Measurements from ENCODE around the gene SOSTDC1.

The SOSTDC1 gene

GRCh38 chr7:16491148-16491547 lies 25.6 kb upstream of the SOSTDC1 start:
- no peak for DNase-seq (ENCODE audit: low spot score)
- TF ChIP-seq, protein P1, sequence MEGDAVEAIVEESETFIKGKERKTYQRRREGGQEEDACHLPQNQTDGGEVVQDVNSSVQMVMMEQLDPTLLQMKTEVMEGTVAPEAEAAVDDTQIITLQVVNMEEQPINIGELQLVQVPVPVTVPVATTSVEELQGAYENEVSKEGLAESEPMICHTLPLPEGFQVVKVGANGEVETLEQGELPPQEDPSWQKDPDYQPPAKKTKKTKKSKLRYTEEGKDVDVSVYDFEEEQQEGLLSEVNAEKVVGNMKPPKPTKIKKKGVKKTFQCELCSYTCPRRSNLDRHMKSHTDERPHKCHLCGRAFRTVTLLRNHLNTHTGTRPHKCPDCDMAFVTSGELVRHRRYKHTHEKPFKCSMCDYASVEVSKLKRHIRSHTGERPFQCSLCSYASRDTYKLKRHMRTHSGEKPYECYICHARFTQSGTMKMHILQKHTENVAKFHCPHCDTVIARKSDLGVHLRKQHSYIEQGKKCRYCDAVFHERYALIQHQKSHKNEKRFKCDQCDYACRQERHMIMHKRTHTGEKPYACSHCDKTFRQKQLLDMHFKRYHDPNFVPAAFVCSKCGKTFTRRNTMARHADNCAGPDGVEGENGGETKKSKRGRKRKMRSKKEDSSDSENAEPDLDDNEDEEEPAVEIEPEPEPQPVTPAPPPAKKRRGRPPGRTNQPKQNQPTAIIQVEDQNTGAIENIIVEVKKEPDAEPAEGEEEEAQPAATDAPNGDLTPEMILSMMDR (IDR thresholded peaks at IDR 0.05; ENCODE audit: extremely low read depth, missing control alignments): no peak

DNA sequence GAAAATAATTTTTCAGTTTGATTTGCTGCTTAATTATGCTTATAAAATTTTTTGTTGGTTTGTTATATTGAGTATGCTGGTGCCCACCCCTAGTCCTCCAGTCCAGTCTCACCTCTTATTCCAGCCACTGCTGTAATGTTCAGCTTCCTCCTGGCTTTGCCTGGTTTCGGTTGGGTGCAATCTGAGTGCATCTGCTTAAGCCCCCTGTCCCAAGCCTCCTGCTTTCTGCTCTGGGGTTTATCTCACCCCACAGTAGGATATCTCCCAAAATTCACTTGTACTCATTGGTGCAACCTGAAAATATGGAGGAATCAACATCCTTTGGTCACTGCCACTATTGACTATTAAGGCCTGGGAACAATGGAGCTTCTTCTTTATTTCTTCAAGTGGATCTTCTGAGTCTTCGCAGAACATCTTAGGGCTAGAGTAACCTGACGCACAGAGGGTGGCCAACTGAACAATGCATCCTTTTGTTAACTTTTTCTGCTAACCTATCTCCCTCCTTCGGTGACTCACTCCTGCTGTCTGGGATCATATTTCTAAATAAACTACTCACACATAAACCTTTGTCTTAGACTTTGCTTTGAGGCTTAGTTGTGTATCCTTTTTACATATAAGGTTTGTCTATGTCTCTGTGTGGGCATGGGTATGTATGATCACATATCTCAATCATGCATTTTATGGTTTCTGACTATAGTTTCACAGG lies 19.1 kb upstream of the SOSTDC1 start:
- TF ChIP-seq, protein P1 (IDR thresholded peaks at IDR 0.05; ENCODE audit: extremely low read depth, missing control alignments): no peak
- DNase-seq (ENCODE audit: low spot score): no peak

DNA sequence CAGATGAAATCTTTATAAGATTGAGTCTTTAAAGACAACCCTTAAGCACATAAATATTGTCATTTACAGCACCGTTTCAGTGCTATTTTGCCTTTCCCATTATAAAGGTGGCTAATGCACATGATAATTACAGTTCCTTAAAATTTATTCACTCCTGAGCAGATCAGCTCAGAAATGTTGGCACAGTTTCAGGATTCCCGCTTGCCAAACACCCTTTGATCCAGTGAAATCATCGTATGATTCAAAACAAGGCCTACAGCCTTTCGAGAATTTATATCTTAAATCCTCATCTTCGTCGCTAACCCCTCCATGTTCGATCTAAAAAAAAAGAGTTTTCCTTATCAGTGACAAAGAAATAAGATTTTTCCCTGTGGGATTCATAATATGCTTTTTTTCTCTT lies 14.1 kb upstream of the SOSTDC1 start:
- TF ChIP-seq, protein P1 (IDR thresholded peaks at IDR 0.05; ENCODE audit: extremely low read depth, missing control alignments): no peak
- DNase-seq (ENCODE audit: low spot score): no peak

DNA sequence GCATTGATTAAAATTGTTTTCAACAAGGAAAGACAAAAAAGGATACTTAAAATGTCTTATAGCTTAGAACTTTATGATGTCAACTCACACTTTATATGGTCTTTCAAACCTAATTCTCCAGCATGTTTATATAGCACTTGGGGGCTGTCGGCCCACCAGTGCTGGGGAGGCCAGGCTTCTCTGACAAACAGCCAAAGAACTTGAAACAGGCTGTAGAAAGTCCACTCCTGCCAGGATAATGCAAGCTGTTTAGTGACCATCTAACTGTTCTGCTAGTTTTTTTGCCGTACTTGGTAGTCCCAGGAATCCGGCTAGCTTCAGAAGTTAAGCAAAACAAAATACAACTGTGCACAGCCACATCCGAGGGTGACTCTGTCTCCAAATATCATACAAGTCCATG lies 13.6 kb upstream of the SOSTDC1 start:
- no peak for DNase-seq (ENCODE audit: low spot score)
- TF ChIP-seq, protein P1 (IDR thresholded peaks at IDR 0.05; ENCODE audit: extremely low read depth, missing control alignments): no peak

DNA sequence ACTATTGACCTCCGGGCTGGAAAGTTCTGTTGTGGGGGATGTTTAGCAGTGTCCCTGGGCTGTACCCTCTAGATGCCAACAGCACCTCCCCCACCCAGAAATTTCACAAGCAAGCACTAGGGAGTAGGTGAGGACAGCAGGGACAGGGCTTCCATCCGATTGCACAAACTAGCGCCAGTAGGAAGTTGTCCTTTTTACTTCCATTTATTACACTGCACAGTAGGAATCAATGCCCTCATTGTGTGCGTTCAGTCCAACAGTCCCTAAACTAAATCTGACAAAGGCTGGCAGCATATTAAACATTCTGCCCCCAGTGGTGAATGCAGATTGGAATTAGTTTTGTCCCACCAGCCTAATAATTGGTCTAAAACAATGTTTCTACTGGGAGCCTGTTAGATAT lies 6.4 kb upstream of the SOSTDC1 start:
- TF ChIP-seq, protein P1 (IDR thresholded peaks at IDR 0.05; ENCODE audit: extremely low read depth, missing control alignments): no peak
- no peak for DNase-seq (ENCODE audit: low spot score)

- TF ChIP-seq, protein P1 (IDR thresholded peaks at IDR 0.05; ENCODE audit: extremely low read depth, missing control alignments): no peak
- DNase-seq (ENCODE audit: low spot score): no peak
Measured at GRCh38 chr7:16463949-16464715, 1.4 kb downstream of the SOSTDC1 start.

GRCh38 chr7:16463520-16463919 lies 2.0 kb downstream of the SOSTDC1 start:
- TF ChIP-seq, protein P1 (IDR thresholded peaks at IDR 0.05; ENCODE audit: extremely low read depth, missing control alignments): no peak

More at GRCh38 chr7:16463520-16463919, 2.0 kb downstream of the SOSTDC1 start:
- DNase-seq (ENCODE audit: low spot score): no peak

Data from GM20000 (cell line).